Activated CD4-positive, alpha-beta memory T cell treated with anti-CD3 and anti-CD28 coated beads for 36 hours (primary cell): Measurements from ENCODE around the gene ADCY3. TPM values are rescaled to one million over a fixed set of nuclear protein-coding genes. Genes with fewer than 3 reads are reported as not detected.

ENCODE experiments used
- CTCF ChIA-PET: fragments of 350-600 bp; sonication (Branson Sonifier 250); formaldehyde crosslinking; loops from one replicate; lab custom pipeline; 2021; ENCODE audit warnings: antibody characterized with exemption, inconsistent platforms; lab: Charles Lee
- POLR2A ChIA-PET: fragments of 350-600 bp; sonication (Branson Sonifier 250); formaldehyde crosslinking; loops from one replicate; lab custom pipeline; 2021; ENCODE audit warnings: antibody characterized with exemption; lab: Charles Lee
- DNase-seq: peaks from one replicate; pipeline ENCODE4 v3.0.0-alpha.2; 2020
- H3K27ac Mint-ChIP-seq: one replicate; pipeline ENCODE4 v1.8.0; 2021; ENCODE audit warnings: mixed read lengths
- H3K27me3 Mint-ChIP-seq: one replicate; pipeline ENCODE4 v1.8.0; 2021; ENCODE audit warnings: mixed read lengths
- H3K36me3 Mint-ChIP-seq: one replicate; pipeline ENCODE4 v1.8.0; 2021; ENCODE audit warnings: mixed read lengths
- H3K4me1 Mint-ChIP-seq: one replicate; pipeline ENCODE4 v1.8.0; 2021; ENCODE audit warnings: low read depth, mixed read lengths
- H3K4me3 Mint-ChIP-seq: one replicate; pipeline ENCODE4 v1.8.0; 2021; ENCODE audit warnings: mild to moderate bottlenecking, mixed read lengths
- H3K9me3 Mint-ChIP-seq: one replicate; pipeline ENCODE4 v1.8.0; 2021; ENCODE audit warnings: mixed read lengths
- intact Hi-C: fragments of 100-400 bp; cut with micrococcal nuclease; formaldehyde crosslinking; loops from one replicate; pipeline ENCODE4 v1.15.1; 2023
- total RNA-seq, 2 experiments: library from RNA; stranded (reverse); gene quantifications; one replicate each; pipeline ENCODE4 v1.2.3, GENCODE V29; 2021

Gene ADCY3
- 10 to 100 TPM; 68.7 to 71.7 TPM for total RNA-seq

GRCh38 chr2:24920098-24920808 is at the start of gene ADCY3:
Gene ADCY3 (minus strand): TSS chr2:24920237. CDS start chr2:24918987, 1,250 bp downstream.
- ChIA-PET POLR2A (interaction anchor here (1.0 to 1.3 kb wide), 2 partner anchors 8 to 93 kb away, joined by 3 to 4 read pairs; no protein-coding TSS in a partner anchor), CTCF (interaction anchor here (1.0 to 2.2 kb wide), 4 partner anchors 9 to 195 kb away, joined by 3 to 7 read pairs (median 3); no protein-coding TSS in a partner anchor)
- Mint-ChIP-seq H3K36me3 (peaks cover 23% of the 10 kb centered on the region), H3K9me3 (no peaks in the 10 kb centered on the region), H3K27me3 (no peaks in the 10 kb centered on the region), H3K27ac (peak within 1 kb of the TSS; percentile 94), H3K4me1 (peaks cover 39% of the 10 kb centered on the region), H3K4me3 (peak within 1 kb of the TSS; percentile 97)
- intact Hi-C loops, result loop anchor here (2.0 kb wide), 1 partner anchor 123 kb away; the partner anchor contains the start of gene EFR3B
- peak; percentile 77 for DNase-seq

DNA sequence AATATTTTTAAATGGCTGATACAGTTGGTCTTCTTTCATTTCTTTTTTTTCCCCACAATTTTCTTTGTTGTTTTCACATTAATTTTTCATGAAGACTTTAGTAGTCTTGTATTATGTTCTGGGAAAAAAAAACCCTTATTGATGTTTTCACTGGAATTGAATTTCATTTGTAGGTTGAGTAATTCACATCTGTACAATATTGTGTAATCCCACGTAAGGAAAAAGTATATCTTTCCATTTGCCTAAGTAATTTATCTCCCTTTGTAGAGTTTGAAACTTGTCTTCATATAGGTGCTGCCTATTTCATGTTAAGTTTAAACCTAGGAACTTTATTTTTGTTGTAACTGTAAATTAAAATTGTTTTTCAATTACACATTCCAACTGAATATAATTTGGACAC is 49.7 kb upstream of the ADCY3 start:
- Mint-ChIP-seq H3K4me1 (peaks cover 6% of the 10 kb centered on the region), H3K9me3 (no peaks in the 10 kb centered on the region), H3K27ac (no peak overlapping the region), H3K36me3 (peaks cover 28% of the 10 kb centered on the region), H3K4me3 (no peak overlapping the region), H3K27me3 (no peaks in the 10 kb centered on the region)
- CTCF ChIA-PET, result no interaction called here
- no peak for DNase-seq
- POLR2A ChIA-PET, result no interaction called here
- intact Hi-C loops, result loop anchor here (2.0 to 10.0 kb wide), 5 partner anchors 177 to 1042 kb away; partner anchors contain the start of genes ATAD2B, CENPO, NCOA1 and PTRHD1

DNA sequence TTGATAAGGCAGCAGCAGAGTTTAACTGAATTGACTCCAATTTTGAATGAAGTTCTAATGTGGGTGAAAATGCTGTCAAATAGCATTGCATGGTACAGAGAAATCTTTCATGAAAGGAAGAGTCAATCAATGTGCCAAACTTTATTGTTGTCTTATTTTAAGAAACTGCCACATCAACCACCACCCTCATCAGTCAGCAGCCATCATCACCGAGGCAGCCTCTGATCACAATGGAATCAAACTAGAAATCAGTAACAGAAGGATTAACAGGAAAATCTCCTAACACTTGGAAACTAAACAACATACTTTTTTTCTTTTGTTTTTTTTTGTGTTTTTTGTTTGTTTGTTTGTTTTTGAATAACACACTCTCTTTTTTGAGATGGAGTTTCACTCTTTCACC is 41.9 kb upstream of the ADCY3 start:
- ChIA-PET CTCF (no interaction called here), POLR2A (no interaction called here)
- H3K9me3 Mint-ChIP-seq, result no peaks in the 10 kb centered on the region
- DNase-seq, result no peak
- intact Hi-C loops, result no loop called here
- peaks cover 62% of the 10 kb centered on the region for H3K36me3 Mint-ChIP-seq
- no peak overlapping the region for H3K27ac Mint-ChIP-seq
- no peaks in the 10 kb centered on the region for H3K27me3 Mint-ChIP-seq
- no peak overlapping the region for H3K4me3 Mint-ChIP-seq
- peaks cover 14% of the 10 kb centered on the region for H3K4me1 Mint-ChIP-seq

DNA sequence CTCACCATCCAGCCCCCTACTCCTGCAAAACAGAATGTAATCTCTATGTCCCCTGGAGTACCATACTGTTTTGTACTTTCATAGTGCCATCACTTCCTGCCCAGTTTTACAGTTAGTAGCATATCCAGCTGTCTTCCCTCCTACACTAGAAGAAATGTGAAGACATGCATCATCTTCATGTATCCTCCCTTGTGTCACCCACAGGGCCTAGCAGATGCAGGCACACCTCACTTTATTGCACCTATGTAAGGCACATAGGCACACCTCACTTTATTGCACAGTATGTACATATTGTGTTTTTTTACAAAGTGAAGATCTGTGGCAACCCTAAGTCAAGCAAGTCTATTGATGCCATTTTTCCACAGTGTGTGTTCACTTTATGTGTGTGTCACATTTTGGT is 39.7 kb upstream of the ADCY3 start:
- intact Hi-C loops, result no loop called here
- Mint-ChIP-seq H3K9me3 (peaks cover 12% of the 10 kb centered on the region), H3K36me3 (peaks cover 69% of the 10 kb centered on the region), H3K4me1 (peaks cover 14% of the 10 kb centered on the region), H3K27me3 (no peaks in the 10 kb centered on the region), H3K27ac (no peak overlapping the region), H3K4me3 (no peak overlapping the region)
- no peak for DNase-seq
- ChIA-PET CTCF (interaction anchor here (1.2 kb wide), 1 partner anchor 16 kb away, joined by 6 read pairs; no protein-coding TSS in a partner anchor), POLR2A (no interaction called here)

GRCh38 chr2:24958411-24958935 is 38.4 kb upstream of the ADCY3 start:
- intact Hi-C loops, result no loop called here
- no peak for DNase-seq
- H3K36me3 Mint-ChIP-seq, result peaks cover 72% of the 10 kb centered on the region
- no peak overlapping the region for H3K4me3 Mint-ChIP-seq
- H3K9me3 Mint-ChIP-seq, result peaks cover 12% of the 10 kb centered on the region
- peaks cover 14% of the 10 kb centered on the region for H3K4me1 Mint-ChIP-seq
- H3K27ac Mint-ChIP-seq, result no peak overlapping the region
- H3K27me3 Mint-ChIP-seq, result no peaks in the 10 kb centered on the region
- CTCF ChIA-PET, result no interaction called here
- POLR2A ChIA-PET, result no interaction called here

- H3K36me3 Mint-ChIP-seq, result peaks cover 70% of the 10 kb centered on the region
- ChIA-PET CTCF (no interaction called here), POLR2A (no interaction called here)
- intact Hi-C loops, result no loop called here
- H3K9me3 Mint-ChIP-seq, result peaks cover 12% of the 10 kb centered on the region
- no peak overlapping the region for H3K27ac Mint-ChIP-seq
- H3K4me3 Mint-ChIP-seq, result no peak overlapping the region
- H3K27me3 Mint-ChIP-seq, result no peaks in the 10 kb centered on the region
- peaks cover 14% of the 10 kb centered on the region for H3K4me1 Mint-ChIP-seq
- DNase-seq, result no peak
Measured at GRCh38 chr2:24957976-24958375, 37.9 kb upstream of the ADCY3 start.

- intact Hi-C loops, result no loop called here
- Mint-ChIP-seq H3K9me3 (peaks cover 12% of the 10 kb centered on the region), H3K36me3 (peaks cover 63% of the 10 kb centered on the region), H3K4me1 (peaks cover 14% of the 10 kb centered on the region), H3K4me3 (no peak overlapping the region), H3K27me3 (no peaks in the 10 kb centered on the region), H3K27ac (no peak overlapping the region)
- CTCF ChIA-PET, result no interaction called here
- no peak for DNase-seq
- POLR2A ChIA-PET, result no interaction called here
Measured at GRCh38 chr2:24957221-24957620, 37.2 kb upstream of the ADCY3 start.

- ChIA-PET CTCF (no interaction called here), POLR2A (no interaction called here)
- DNase-seq, result no peak
- Mint-ChIP-seq H3K27me3 (no peaks in the 10 kb centered on the region), H3K27ac (no peak overlapping the region), H3K4me1 (peaks cover 14% of the 10 kb centered on the region), H3K9me3 (peaks cover 12% of the 10 kb centered on the region), H3K36me3 (peaks cover 63% of the 10 kb centered on the region), H3K4me3 (no peak overlapping the region)
- intact Hi-C loops, result no loop called here
Measured at GRCh38 chr2:24955921-24956320, 35.9 kb upstream of the ADCY3 start.

- Mint-ChIP-seq H3K27me3 (no peaks in the 10 kb centered on the region), H3K4me1 (peaks cover 9% of the 10 kb centered on the region), H3K9me3 (peaks cover 12% of the 10 kb centered on the region), H3K36me3 (peaks cover 59% of the 10 kb centered on the region), H3K27ac (no peak overlapping the region), H3K4me3 (no peak overlapping the region)
- CTCF ChIA-PET, result interaction anchor here (0.7 kb wide), 1 partner anchor 7 kb away, joined by 3 read pairs; no protein-coding TSS in a partner anchor
- POLR2A ChIA-PET, result no interaction called here
- DNase-seq, result no peak
- intact Hi-C loops, result no loop called here
Measured at GRCh38 chr2:24955232-24955631, 35.2 kb upstream of the ADCY3 start.

DNA sequence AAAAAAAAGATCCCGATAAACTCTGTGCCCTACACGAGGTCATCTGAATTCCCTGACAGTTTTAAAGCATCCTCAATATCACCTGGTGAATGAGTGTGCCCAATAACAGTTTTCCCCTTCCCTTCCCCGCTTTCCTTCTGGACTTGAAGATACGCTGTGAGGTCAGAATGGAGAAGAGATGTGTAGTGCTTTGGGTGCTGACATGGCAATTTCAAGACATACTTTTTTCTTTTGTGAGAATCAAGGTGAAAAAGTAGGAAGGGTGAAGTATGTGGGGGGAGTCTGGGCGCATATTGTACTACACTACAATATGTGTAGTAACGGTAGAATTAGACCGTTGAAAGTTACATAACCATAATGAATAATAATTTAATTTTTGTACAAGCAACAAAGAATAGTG is 30.1 kb upstream of the ADCY3 start:
- intact Hi-C loops, result no loop called here
- H3K4me1 Mint-ChIP-seq, result no peaks in the 10 kb centered on the region

GRCh38 chr2:24948506-24948905 is 28.5 kb upstream of the ADCY3 start:
- no peak for DNase-seq
- Mint-ChIP-seq H3K4me3 (no peak overlapping the region), H3K9me3 (no peaks in the 10 kb centered on the region), H3K36me3 (peaks cover 21% of the 10 kb centered on the region), H3K4me1 (no peaks in the 10 kb centered on the region), H3K27ac (no peak overlapping the region), H3K27me3 (no peaks in the 10 kb centered on the region)
- intact Hi-C loops, result no loop called here
- ChIA-PET CTCF (no interaction called here), POLR2A (no interaction called here)

More for the DNA sequence above, 30.1 kb upstream of the ADCY3 start:
- peaks cover 31% of the 10 kb centered on the region for H3K36me3 Mint-ChIP-seq
- H3K9me3 Mint-ChIP-seq, result peaks cover 3% of the 10 kb centered on the region
- CTCF ChIA-PET, result no interaction called here
- no peaks in the 10 kb centered on the region for H3K27me3 Mint-ChIP-seq
- no peak overlapping the region for H3K4me3 Mint-ChIP-seq
- DNase-seq, result no peak
- POLR2A ChIA-PET, result no interaction called here
- no peak overlapping the region for H3K27ac Mint-ChIP-seq

DNA sequence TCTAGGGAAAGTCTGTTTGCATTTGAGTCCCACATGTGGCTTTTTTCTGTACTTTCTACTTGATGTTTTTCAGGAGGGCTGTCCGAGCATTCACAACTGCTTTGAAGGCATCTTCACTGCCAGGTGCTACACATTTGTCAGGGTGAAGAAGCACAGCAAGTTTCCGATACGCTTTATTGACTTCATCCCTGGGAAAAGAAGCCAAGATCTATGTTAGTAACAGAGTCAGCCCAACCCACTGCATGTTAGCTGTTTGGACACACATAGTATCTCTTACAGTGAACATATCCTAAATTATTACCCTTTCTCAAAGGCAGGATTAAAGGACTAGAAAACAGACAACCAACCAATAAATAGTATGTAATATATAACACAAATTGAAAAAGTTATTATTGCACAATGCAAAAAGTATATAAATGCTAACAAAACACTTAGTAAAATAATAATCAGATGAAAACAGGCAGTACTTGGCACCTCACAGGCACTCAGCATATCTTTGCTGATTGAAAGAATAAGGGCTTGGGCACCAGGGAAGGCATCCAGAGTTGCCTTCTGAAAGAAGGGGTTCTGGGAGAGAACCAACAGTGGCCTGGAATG is 27.6 kb upstream of the ADCY3 start:
- H3K9me3 Mint-ChIP-seq, result no peaks in the 10 kb centered on the region
- ChIA-PET POLR2A (no interaction called here), CTCF (no interaction called here)
- H3K4me3 Mint-ChIP-seq, result no peak overlapping the region
- H3K27me3 Mint-ChIP-seq, result no peaks in the 10 kb centered on the region
- no peaks in the 10 kb centered on the region for H3K4me1 Mint-ChIP-seq
- H3K27ac Mint-ChIP-seq, result no peak overlapping the region
- peaks cover 19% of the 10 kb centered on the region for H3K36me3 Mint-ChIP-seq
- no peak for DNase-seq
- intact Hi-C loops, result no loop called here
